ENCODE results near the gene FLCN. TPM values are rescaled to one million over a fixed set of nuclear protein-coding genes. Genes with fewer than 3 reads are reported as not detected.
A peak's percentile ranks its signal among the peaks of the same experiment; 100 is the strongest.

The FLCN gene
- polyA plus RNA-seq, 2 of the 4 experiments (the other 2 are of a cell fraction): 14.2 to 25.1 TPM

DNA sequence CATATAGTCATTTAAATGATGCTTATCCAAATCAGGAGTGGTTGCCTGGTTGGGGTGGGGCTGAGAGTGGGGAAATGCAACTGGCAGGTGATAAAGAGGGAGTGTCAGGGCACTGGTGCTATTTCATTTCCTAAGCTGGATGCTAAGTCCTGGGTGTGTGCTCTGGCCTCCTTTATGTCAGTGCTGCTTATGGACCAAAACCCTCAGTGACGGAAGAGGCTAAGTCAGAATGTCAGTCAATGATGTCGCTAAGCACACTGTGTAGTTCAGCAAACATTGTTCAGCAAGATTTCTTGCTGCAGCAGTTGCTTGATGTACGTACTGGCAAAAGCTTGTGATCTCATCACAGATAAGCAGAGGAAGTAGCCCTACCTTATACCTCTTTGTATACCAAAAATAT, 16.4 kb upstream of the FLCN start (continued):
- TF ChIP-seq, protein P1, sequence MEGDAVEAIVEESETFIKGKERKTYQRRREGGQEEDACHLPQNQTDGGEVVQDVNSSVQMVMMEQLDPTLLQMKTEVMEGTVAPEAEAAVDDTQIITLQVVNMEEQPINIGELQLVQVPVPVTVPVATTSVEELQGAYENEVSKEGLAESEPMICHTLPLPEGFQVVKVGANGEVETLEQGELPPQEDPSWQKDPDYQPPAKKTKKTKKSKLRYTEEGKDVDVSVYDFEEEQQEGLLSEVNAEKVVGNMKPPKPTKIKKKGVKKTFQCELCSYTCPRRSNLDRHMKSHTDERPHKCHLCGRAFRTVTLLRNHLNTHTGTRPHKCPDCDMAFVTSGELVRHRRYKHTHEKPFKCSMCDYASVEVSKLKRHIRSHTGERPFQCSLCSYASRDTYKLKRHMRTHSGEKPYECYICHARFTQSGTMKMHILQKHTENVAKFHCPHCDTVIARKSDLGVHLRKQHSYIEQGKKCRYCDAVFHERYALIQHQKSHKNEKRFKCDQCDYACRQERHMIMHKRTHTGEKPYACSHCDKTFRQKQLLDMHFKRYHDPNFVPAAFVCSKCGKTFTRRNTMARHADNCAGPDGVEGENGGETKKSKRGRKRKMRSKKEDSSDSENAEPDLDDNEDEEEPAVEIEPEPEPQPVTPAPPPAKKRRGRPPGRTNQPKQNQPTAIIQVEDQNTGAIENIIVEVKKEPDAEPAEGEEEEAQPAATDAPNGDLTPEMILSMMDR (IDR thresholded peaks at IDR 0.05): no peak
- TF ChIP-seq, protein P2, sequence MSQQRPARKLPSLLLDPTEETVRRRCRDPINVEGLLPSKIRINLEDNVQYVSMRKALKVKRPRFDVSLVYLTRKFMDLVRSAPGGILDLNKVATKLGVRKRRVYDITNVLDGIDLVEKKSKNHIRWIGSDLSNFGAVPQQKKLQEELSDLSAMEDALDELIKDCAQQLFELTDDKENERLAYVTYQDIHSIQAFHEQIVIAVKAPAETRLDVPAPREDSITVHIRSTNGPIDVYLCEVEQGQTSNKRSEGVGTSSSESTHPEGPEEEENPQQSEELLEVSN (IDR thresholded peaks at IDR 0.05; ENCODE audit: borderline replicate concordance, low read depth): no peak
- TF ChIP-seq PBX3 (IDR thresholded peaks at IDR 0.05) (no peak), RARB (CRISPR knock-in tag; IDR thresholded peaks at IDR 0.05) (no peak), HOXB5 (CRISPR knock-in tag; IDR thresholded peaks at IDR 0.05) (no peak)
- TF ChIP-seq, protein P3, sequence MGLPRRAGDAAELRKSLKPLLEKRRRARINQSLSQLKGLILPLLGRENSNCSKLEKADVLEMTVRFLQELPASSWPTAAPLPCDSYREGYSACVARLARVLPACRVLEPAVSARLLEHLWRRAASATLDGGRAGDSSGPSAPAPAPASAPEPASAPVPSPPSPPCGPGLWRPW (IDR thresholded peaks at IDR 0.05): no peak

DNA sequence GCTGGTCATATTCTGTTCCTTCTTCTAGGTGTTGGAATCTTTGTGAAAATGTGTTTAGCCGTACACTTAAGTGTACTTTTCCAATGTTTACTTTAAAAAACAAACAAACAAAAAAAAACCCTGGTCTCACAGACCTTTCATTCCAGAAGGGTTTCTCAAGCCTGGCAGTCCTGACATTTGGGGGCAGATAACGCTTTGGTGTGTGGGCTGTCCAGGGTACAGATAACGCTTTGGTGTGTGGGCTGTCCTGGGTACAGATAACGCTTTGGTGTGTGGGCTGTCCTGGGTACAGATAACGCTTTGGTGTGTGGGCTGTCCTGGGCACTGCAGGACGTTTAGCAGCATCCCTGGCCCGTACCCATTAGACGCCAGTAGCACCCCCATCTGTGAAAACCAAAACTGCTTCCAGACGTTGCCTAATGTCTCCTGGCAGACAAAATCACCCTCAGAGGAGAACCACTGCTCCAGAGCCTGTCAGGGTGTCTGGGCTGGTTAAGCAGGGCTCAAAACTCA, 15.2 kb upstream of the FLCN start:
- H3K4me2 ChIP-seq: no peak overlapping the region
- peaks cover 7% of the 10 kb centered on the region; the same call in 2 of the 3 replicates for H3K4me1 ChIP-seq
- H3K27ac ChIP-seq: no peak overlapping the region
- FAIRE-seq (no peak), DNase-seq (ENCODE audit: low read depth in 1 of 2, low spot score in 1 of 2) (no peak), ATAC-seq (peak in 1 of 2 experiments; percentile 56; a peak in 3 of 6 replicates)
- WGBS (ENCODE audit: missing lambda C conversion rate): 60% methylated on average over 9 of the region's 9 CpGs
- H3K4me3 ChIP-seq: no peak overlapping the region
- CTCF ChIA-PET: interaction anchor here (0.6 to 1.3 kb wide), 4 partner anchors 23 to 339 kb away, joined by 3 to 4 read pairs (median 3); no protein-coding TSS in a partner anchor
- TF ChIP-seq CHD2 (IDR thresholded peaks at IDR 0.05; ENCODE audit: low read length, partially characterized antibody) (no peak), KDM1A (IDR thresholded peaks at IDR 0.05; ENCODE audit: low read depth) (no peak), SMC3 (IDR thresholded peaks at IDR 0.05) (no peak), FOSB (CRISPR knock-in tag; IDR thresholded peaks at IDR 0.05) (no peak), MYC (IDR thresholded peaks at IDR 0.05; ENCODE audit: borderline replicate concordance, low read length) (no peak), MAZ (IDR thresholded peaks at IDR 0.05; ENCODE audit: borderline replicate concordance, low read depth, low read length) (no peak)
- TF ChIP-seq, protein P4, sequence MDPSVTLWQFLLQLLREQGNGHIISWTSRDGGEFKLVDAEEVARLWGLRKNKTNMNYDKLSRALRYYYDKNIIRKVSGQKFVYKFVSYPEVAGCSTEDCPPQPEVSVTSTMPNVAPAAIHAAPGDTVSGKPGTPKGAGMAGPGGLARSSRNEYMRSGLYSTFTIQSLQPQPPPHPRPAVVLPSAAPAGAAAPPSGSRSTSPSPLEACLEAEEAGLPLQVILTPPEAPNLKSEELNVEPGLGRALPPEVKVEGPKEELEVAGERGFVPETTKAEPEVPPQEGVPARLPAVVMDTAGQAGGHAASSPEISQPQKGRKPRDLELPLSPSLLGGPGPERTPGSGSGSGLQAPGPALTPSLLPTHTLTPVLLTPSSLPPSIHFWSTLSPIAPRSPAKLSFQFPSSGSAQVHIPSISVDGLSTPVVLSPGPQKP (IDR thresholded peaks at IDR 0.05; ENCODE audit: low read depth, low read length): no peak
- TF ChIP-seq, protein P2 (IDR thresholded peaks at IDR 0.05; ENCODE audit: borderline replicate concordance, low read depth): no peak
- no peaks in the 10 kb centered on the region for H3K9me3 ChIP-seq
- POLR2A ChIA-PET: no interaction called here

GRCh38 chr17:17246879-17247278, 9.9 kb upstream of the FLCN start:
- WGBS (ENCODE audit: missing lambda C conversion rate): 95% methylated on average over 3 of the region's 3 CpGs
- no peak for DNase-seq (ENCODE audit: low read depth in 1 of 2, low spot score in 1 of 2)
- TF ChIP-seq, protein P3 (IDR thresholded peaks at IDR 0.05): no peak
- TF ChIP-seq CBX2 (IDR thresholded peaks at IDR 0.05; ENCODE audit: borderline replicate concordance, low read depth) (no peak), ZSCAN20 (CRISPR knock-in tag; IDR thresholded peaks at IDR 0.05) (no peak), CEBPB (IDR thresholded peaks at IDR 0.05) (no peak), RNF2 (IDR thresholded peaks at IDR 0.05; ENCODE audit: borderline replicate concordance, low read depth) (no peak), KDM1A (IDR thresholded peaks at IDR 0.05; ENCODE audit: low read depth) (no peak), ESRRA (IDR thresholded peaks at IDR 0.05; ENCODE audit: borderline replicate concordance, low read length) (no peak), NR3C1 (IDR thresholded peaks at IDR 0.05) (no peak), HOXB5 (CRISPR knock-in tag; IDR thresholded peaks at IDR 0.05) (no peak), HMGXB4 (CRISPR knock-in tag; IDR thresholded peaks at IDR 0.05; ENCODE audit: borderline replicate concordance) (no peak), NPAS2 (CRISPR knock-in tag; IDR thresholded peaks at IDR 0.05; ENCODE audit: borderline replicate concordance) (no peak), CBX8 (IDR thresholded peaks at IDR 0.05) (no peak), ZC3H11A (IDR thresholded peaks at IDR 0.05) (no peak), TP53 (CRISPR knock-in tag; IDR thresholded peaks at IDR 0.05) (no peak), CHD4 (IDR thresholded peaks at IDR 0.05; ENCODE audit: borderline replicate concordance) (no peak), KDM5A (IDR thresholded peaks at IDR 0.05) (no peak), EHMT2 (IDR thresholded peaks at IDR 0.05; ENCODE audit: low read depth) (no peak)
- ChIA-PET CTCF (interaction anchor here (1.5 to 1.6 kb wide), 3 partner anchors 24 to 246 kb away, joined by 3 to 8 read pairs (median 5); no protein-coding TSS in a partner anchor), POLR2A (no interaction called here)
- no peak overlapping the region for H3K4me3 ChIP-seq
- H3K4me2 ChIP-seq: no peak overlapping the region
- H3K4me1 ChIP-seq: no peaks in the 10 kb centered on the region
- FAIRE-seq: no peak
- no peak for ATAC-seq
- H3K9me3 ChIP-seq: no peaks in the 10 kb centered on the region
- H3K27ac ChIP-seq: no peak overlapping the region

Data from A549 (cell line).